NCI-H1694 (cell line): ENCODE results near the gene DENND4A.
"Not testable (repeated sequence)": the region's sequence is repeated elsewhere in the genome, so short reads cannot be mapped to it uniquely, and the experiment has no call there.

Experiments
- DNase-seq: peaks from one replicate; lab custom pipeline; 2025; lab: John Stamatoyannopoulos, UW

Gene DENND4A

GRCh38 chr15:65789105-65789504 lies 3.0 kb downstream of the DENND4A start:
- no peak for DNase-seq

- no peak for DNase-seq
Observed at GRCh38 chr15:65787260-65787659, 4.8 kb downstream of the DENND4A start.

- DNase-seq, result no peak
Observed at GRCh38 chr15:65785151-65785550, 6.9 kb downstream of the DENND4A start.

- no peak for DNase-seq
Observed at GRCh38 chr15:65783872-65784271, 8.2 kb downstream of the DENND4A start.

- DNase-seq, result no peak
Observed at GRCh38 chr15:65782096-65782495, 10.0 kb downstream of the DENND4A start.

GRCh38 chr15:65778701-65779100 lies 13.4 kb downstream of the DENND4A start:
- not testable (repeated sequence) for DNase-seq

- DNase-seq, result no peak
Observed at GRCh38 chr15:65778269-65778668, 13.8 kb downstream of the DENND4A start.

GRCh38 chr15:65777843-65778242 lies 14.2 kb downstream of the DENND4A start:
- DNase-seq, result no peak

GRCh38 chr15:65777053-65777452 lies 15.0 kb downstream of the DENND4A start:
- no peak for DNase-seq

GRCh38 chr15:65773386-65774111 lies 18.5 kb downstream of the DENND4A start:
- DNase-seq, result no peak

- no peak for DNase-seq
Observed at GRCh38 chr15:65772930-65773329, 19.2 kb downstream of the DENND4A start.

- no peak for DNase-seq
Observed at GRCh38 chr15:65771870-65772269, 20.2 kb downstream of the DENND4A start.

GRCh38 chr15:65769482-65769881 lies 22.6 kb downstream of the DENND4A start:
- DNase-seq, result no peak

- DNase-seq, result no peak
Observed at GRCh38 chr15:65767895-65768294, 24.2 kb downstream of the DENND4A start.

GRCh38 chr15:65767264-65767595 lies 24.9 kb downstream of the DENND4A start:
- no peak for DNase-seq

- DNase-seq, result no peak
Observed at GRCh38 chr15:65766422-65767263, 25.4 kb downstream of the DENND4A start.

- DNase-seq, result no peak
Observed at GRCh38 chr15:65765106-65765505, 27.0 kb downstream of the DENND4A start.

GRCh38 chr15:65762914-65763787 lies 28.9 kb downstream of the DENND4A start:
- DNase-seq, result no peak

- no peak for DNase-seq
Observed at GRCh38 chr15:65762399-65762798, 29.7 kb downstream of the DENND4A start.

GRCh38 chr15:65761210-65761926 lies 30.7 kb downstream of the DENND4A start:
- DNase-seq, result no peak

- no peak for DNase-seq
Observed at GRCh38 chr15:65759441-65759840, 32.7 kb downstream of the DENND4A start.

GRCh38 chr15:65758242-65758641 lies 33.9 kb downstream of the DENND4A start:
- no peak for DNase-seq
